GM10266 (cell line): Measurements from ENCODE around the gene DLG2.

Source experiments
- DNase-seq: peaks from one replicate; pipeline ENCODE4 v3.0.0; 2012; ENCODE audit errors: extremely low spot score
- CTCF ChIP-seq: IDR thresholded peaks from 2 replicates; pipeline ENCODE4 v1.5.1; 2012; ENCODE audit warnings: mild to moderate bottlenecking, low read depth; ENCODE audit not compliant: control insufficient read depth, insufficient read depth; ENCODE audit errors: missing control alignments

DLG2 gene

DNA sequence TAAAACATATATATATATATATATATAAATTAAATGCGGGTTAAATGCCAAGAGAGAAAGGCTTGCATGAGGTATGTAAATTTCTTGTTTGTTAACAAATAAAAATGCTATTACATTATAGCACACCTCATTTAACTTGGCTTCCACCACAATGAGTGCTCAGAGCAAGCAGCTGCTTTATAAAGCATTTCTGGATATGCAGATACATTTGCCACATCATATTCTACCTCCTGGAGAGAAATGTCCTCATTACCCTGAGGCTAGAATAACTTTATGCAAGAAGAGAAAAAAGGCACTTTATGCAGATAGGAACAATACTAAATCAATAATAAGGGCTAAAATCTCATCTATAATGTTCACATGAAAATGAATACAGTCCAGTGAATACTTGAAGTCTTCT, 2159.3 kb downstream of the DLG2 start:
- no peak for DNase-seq
- TF ChIP-seq CTCF, result no peak

DNA sequence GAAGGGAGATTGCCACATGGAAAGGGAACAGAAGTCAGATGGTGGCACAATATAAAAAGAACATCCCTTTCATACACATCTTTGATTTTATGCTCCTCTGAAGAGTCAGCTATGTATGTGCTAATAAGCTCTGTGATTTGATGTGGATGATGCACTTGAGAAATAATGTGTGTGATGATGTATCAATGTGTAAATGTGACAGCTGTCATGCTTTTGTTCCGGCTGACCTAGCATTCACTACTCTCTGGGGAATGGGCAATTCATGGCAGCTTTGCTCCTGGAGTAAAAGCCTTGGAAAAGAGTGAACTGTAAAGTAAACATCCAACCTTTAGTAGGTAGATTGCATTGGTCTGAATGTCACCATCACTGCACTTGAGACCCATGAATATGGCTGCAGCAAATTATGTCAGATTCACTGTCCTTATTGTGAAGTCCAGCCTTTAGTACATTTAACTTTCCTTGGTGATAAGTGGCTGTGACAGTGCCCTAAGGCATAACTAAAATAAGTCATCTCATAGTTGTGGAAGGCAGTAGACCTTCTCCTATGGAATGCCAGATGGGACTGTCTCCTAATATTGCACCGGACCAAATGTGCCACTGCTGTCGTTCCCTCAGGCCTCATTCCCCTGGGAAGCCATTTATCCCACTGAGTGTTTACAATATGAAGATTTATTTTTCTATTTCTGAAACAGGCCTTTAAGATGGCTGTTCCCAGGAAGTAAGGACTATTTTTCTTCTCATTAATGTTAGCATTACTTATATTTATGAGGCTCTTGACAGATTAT, 2162.8 kb downstream of the DLG2 start:
- DNase-seq, result no peak
- no peak for TF ChIP-seq CTCF

DNA sequence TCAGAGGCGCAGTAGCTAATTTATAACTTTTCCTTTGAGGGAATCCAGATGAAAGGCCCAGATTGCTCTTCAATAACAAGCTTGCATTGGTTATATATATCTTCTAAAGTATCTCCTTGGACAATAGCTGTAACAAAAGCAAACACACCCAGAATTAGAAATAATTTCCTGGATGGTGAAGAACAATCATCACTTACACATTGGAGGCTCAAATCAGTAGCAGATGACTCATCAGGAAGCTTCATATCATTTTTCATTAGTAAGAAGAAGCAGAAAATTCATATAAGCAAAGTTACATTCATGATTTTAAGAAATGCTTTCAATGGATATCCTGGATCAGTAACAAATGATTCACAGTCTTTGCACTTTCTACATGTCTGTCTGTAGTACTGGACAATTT, 2167.3 kb downstream of the DLG2 start:
- TF ChIP-seq CTCF, result no peak

GRCh38 chr11:83456566-83456965, 2170.6 kb downstream of the DLG2 start:
- DNase-seq, result no peak
- no peak for TF ChIP-seq CTCF

More for the DNA sequence above, 2167.3 kb downstream of the DLG2 start:
- DNase-seq, result no peak

GRCh38 chr11:83456075-83456474, 2171.1 kb downstream of the DLG2 start:
- no peak for TF ChIP-seq CTCF
- no peak for DNase-seq

DNA sequence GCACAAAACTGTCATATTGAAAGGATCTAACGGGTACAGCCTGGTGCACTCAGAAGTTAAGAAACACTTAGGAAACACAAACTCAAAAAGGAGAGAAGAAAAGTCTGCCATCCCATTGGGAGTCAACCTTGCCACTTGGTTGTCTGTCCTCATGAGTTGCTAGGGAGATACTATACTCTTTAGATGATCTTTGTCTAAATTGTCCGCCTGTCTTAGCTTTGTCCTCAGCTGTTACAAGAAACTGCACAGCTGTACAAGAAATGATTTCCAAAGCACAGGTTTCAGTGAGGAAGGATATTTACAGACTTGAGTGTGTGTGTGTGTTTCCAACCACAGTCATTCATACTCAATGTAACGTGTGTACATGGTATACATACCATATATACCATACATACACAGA, 2171.8 kb downstream of the DLG2 start:
- DNase-seq, result no peak
- TF ChIP-seq CTCF, result no peak

DNA sequence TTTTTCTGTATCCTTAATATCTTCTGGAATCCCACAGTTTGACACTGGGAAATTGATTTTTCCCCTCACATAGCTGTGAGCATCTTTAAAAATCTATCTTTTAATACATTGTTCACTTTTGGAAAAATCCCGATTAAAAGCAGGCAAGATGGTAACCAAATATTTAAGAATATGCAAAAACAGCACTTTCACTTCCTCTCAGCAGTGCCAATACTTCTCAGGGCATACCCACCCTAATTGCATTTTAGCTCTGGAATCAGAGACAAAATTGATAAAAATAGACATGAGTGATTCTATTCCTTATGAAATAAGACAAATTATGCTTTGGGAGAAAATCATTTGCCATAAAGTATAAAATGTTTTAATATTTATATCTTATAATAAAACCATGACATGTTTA, 2172.5 kb downstream of the DLG2 start:
- DNase-seq, result no peak
- TF ChIP-seq CTCF, result no peak
